Caco-2 (cell line): ENCODE results near the gene STUM. TPM values are rescaled to one million over a fixed set of nuclear protein-coding genes. Genes with fewer than 3 reads are reported as not detected.

ENCODE experiments used
- BruUV-seq: library from RNA; stranded (reverse); fragments of 400-500 nt; replicated peaks from 2 replicates; lab custom pipeline; 2021; lab: Mats Ljungman, UMichigan
- CTCF ChIA-PET: fragments of 300-600 bp; sonication (Branson Sonifier 250); formaldehyde crosslinking; loops from one replicate; lab custom pipeline; 2022; ENCODE audit warnings: antibody characterized with exemption; lab: Charles Lee
- POLR2A ChIA-PET: fragments of 300-600 bp; sonication (Branson Sonifier 250); formaldehyde crosslinking; loops from one replicate; lab custom pipeline; 2022; ENCODE audit warnings: antibody characterized with exemption; lab: Charles Lee
- DNase-seq, 2 experiments: peaks; one replicate each; pipeline versions ENCODE4 v3.0.0 to v3.0.0-alpha.2; 2020 to 2022
- H3K27me3 ChIP-seq: replicated peaks from 2 replicates; pipeline ENCODE4 v1.6.0; 2011; ENCODE audit warnings: low read length; ENCODE audit not compliant: control insufficient read depth, insufficient read depth
- H3K36me3 ChIP-seq: 2 replicates; pipeline ENCODE4 v1.5.1; 2011; ENCODE audit warnings: low read length; ENCODE audit not compliant: control insufficient read depth, insufficient read depth
- H3K4me1 ChIP-seq: fragments of 250-450 bp; sonication (Bioruptor Pico); 2 replicates; pipeline ENCODE4 v1.5.1; 2020; ENCODE audit warnings: mild to moderate bottlenecking
- H3K4me3 ChIP-seq: 2 replicates; pipeline ENCODE4 v1.5.1; 2011; ENCODE audit warnings: low read depth, mild to moderate bottlenecking, control low read depth, low read length
- H3K9me3 ChIP-seq: fragments of 250-450 bp; sonication (Bioruptor Pico); 2 replicates; pipeline ENCODE4 v1.5.1; 2020; ENCODE audit warnings: mild to moderate bottlenecking, moderate library complexity
- H3K27ac Mint-ChIP-seq: one replicate; pipeline ENCODE4 v1.8.0; 2022; ENCODE audit warnings: mixed read lengths; ENCODE audit not compliant: unreplicated experiment
- H3K27me3 Mint-ChIP-seq: one replicate; pipeline ENCODE4 v1.8.0; 2022; ENCODE audit warnings: mixed read lengths; ENCODE audit not compliant: insufficient read depth, unreplicated experiment
- H3K36me3 Mint-ChIP-seq: one replicate; pipeline ENCODE4 v1.8.0; 2022; ENCODE audit warnings: mild to moderate bottlenecking, mixed read lengths; ENCODE audit not compliant: insufficient read depth, unreplicated experiment
- H3K4me1 Mint-ChIP-seq: one replicate; pipeline ENCODE4 v1.8.0; 2022; ENCODE audit warnings: low read depth, mixed read lengths; ENCODE audit not compliant: unreplicated experiment
- H3K4me3 Mint-ChIP-seq: one replicate; pipeline ENCODE4 v1.8.0; 2022; ENCODE audit warnings: mild to moderate bottlenecking, moderate library complexity, mixed read lengths; ENCODE audit not compliant: unreplicated experiment
- H3K9me3 Mint-ChIP-seq: one replicate; pipeline ENCODE4 v1.8.0; 2022; ENCODE audit warnings: mixed read lengths; ENCODE audit not compliant: unreplicated experiment
- CTCF ChIP-seq, 2 experiments: fragments of 200-600 bp in 1 of 2; IDR thresholded peaks; 1 replicate in 1 of 2; 2 replicates in 1 of 2; pipeline versions ENCODE4 v1.5.1 to v1.8.0; 2011 to 2022; ENCODE audit warnings: antibody characterized with exemption in 1 of 2, control low read depth in 1 of 2, inconsistent platforms in 1 of 2, low read depth in 1 of 2, low read length in 1 of 2, mild to moderate bottlenecking in 1 of 2, moderate library complexity in 1 of 2; ENCODE audit not compliant: insufficient read depth in 1 of 2, severe bottlenecking in 1 of 2, unreplicated experiment in 1 of 2
- intact Hi-C: fragments of 100-400 bp; cut with micrococcal nuclease; formaldehyde crosslinking; loops from one replicate; pipeline ENCODE4 v1.10.0; 2022; ENCODE audit not compliant: unreplicated experiment
- total RNA-seq: library from RNA; stranded (reverse); gene quantifications from 2 replicates; pipeline ENCODE4 v1.2.3, GENCODE V29; 2022

The STUM gene
- total RNA-seq, 1 experiment from 2014 or later: 1.7 TPM

- ChIA-PET CTCF (no interaction called here), POLR2A (no interaction called here)
Measured at GRCh38 chr1:226651041-226651731, 102.6 kb downstream of the STUM start.

GRCh38 chr1:226651732-226652105 lies 103.2 kb downstream of the STUM start:
- no peaks in the 10 kb centered on the region for H3K9me3 ChIP-seq
- intact Hi-C loops: loop anchor here (5.0 kb wide), 1 partner anchor 51 kb away; no protein-coding TSS in a partner anchor
- H3K4me3 ChIP-seq: no peak overlapping the region
- DNase-seq: no peak
- ChIA-PET CTCF (no interaction called here), POLR2A (no interaction called here)
- no peaks in the 10 kb centered on the region; the same call in 1 of the 2 replicates for H3K36me3 ChIP-seq
- H3K27me3 ChIP-seq: peaks cover 1% of the 10 kb centered on the region; the same call in 1 of the 2 replicates
- Mint-ChIP-seq H3K27ac (no peak overlapping the region), H3K4me3 (no peak overlapping the region), H3K36me3 (no peaks in the 10 kb centered on the region), H3K9me3 (no peaks in the 10 kb centered on the region), H3K27me3 (no peaks in the 10 kb centered on the region), H3K4me1 (peaks cover 17% of the 10 kb centered on the region)
- BruUV-seq: no TSS peak
- TF ChIP-seq CTCF (IDR thresholded peaks at IDR 0.05; ENCODE audit: insufficient read depth in 1 of 2, low read depth in 1 of 2, low read length in 1 of 2, severe bottlenecking in 1 of 2, unreplicated experiment in 1 of 2): no peak
- peaks cover 30% of the 10 kb centered on the region for H3K4me1 ChIP-seq

More at GRCh38 chr1:226651041-226651731, 102.6 kb downstream of the STUM start:
- Mint-ChIP-seq H3K4me3 (no peak overlapping the region), H3K9me3 (no peaks in the 10 kb centered on the region), H3K4me1 (peaks cover 17% of the 10 kb centered on the region), H3K27me3 (no peaks in the 10 kb centered on the region), H3K27ac (peak overlapping the region; percentile 37), H3K36me3 (no peaks in the 10 kb centered on the region)
- Histone ChIP-seq H3K27me3 (peaks cover 1% of the 10 kb centered on the region; the same call in 1 of the 2 replicates), H3K9me3 (no peaks in the 10 kb centered on the region), H3K36me3 (no peaks in the 10 kb centered on the region; the same call in 1 of the 2 replicates), H3K4me1 (peaks cover 24% of the 10 kb centered on the region), H3K4me3 (no peak overlapping the region)
- no peak for DNase-seq
- no TSS peak for BruUV-seq
- intact Hi-C loops: loop anchor here (5.0 kb wide), 1 partner anchor 51 kb away; no protein-coding TSS in a partner anchor
- TF ChIP-seq CTCF (IDR thresholded peaks at IDR 0.05; ENCODE audit: insufficient read depth in 1 of 2, low read depth in 1 of 2, low read length in 1 of 2, severe bottlenecking in 1 of 2, unreplicated experiment in 1 of 2): no peak

- POLR2A ChIA-PET: no interaction called here
- H3K27ac Mint-ChIP-seq: no peak overlapping the region
Measured at GRCh38 chr1:226652613-226653012, 104.0 kb downstream of the STUM start.

More at GRCh38 chr1:226652613-226653012, 104.0 kb downstream of the STUM start:
- H3K9me3 Mint-ChIP-seq: no peaks in the 10 kb centered on the region
- no peaks in the 10 kb centered on the region for H3K36me3 Mint-ChIP-seq
- H3K4me3 Mint-ChIP-seq: no peak overlapping the region
- DNase-seq: no peak
- peaks cover 17% of the 10 kb centered on the region for H3K4me1 Mint-ChIP-seq
- CTCF ChIA-PET: no interaction called here
- Histone ChIP-seq H3K4me1 (peaks cover 31% of the 10 kb centered on the region), H3K27me3 (peaks cover 1% of the 10 kb centered on the region; the same call in 1 of the 2 replicates), H3K9me3 (no peaks in the 10 kb centered on the region), H3K4me3 (no peak overlapping the region), H3K36me3 (no peaks in the 10 kb centered on the region; the same call in 1 of the 2 replicates)
- no TSS peak for BruUV-seq
- intact Hi-C loops: loop anchor here (5.0 kb wide), 1 partner anchor 50 kb away; no protein-coding TSS in a partner anchor
- no peaks in the 10 kb centered on the region for H3K27me3 Mint-ChIP-seq
- no peak for TF ChIP-seq CTCF (IDR thresholded peaks at IDR 0.05; ENCODE audit: insufficient read depth in 1 of 2, low read depth in 1 of 2, low read length in 1 of 2, severe bottlenecking in 1 of 2, unreplicated experiment in 1 of 2)
